IPS DF 6.9 (cell line): Measurements from ENCODE around the gene GALNT17.
"Not testable (repeated sequence)": the region's sequence is repeated elsewhere in the genome, so short reads cannot be mapped to it uniquely, and the experiment has no call there.

Source experiments
- DNase-seq: peaks from one replicate; pipeline ENCODE4 v3.0.0-alpha.2; 2013; ENCODE audit warnings: low read depth, low spot score
- H3K27ac ChIP-seq: one replicate; pipeline ENCODE4 v1.5.1; 2013; ENCODE audit warnings: low read length, control low read depth
- H3K27me3 ChIP-seq: 2 replicates; pipeline ENCODE4 v1.6.1; 2013; ENCODE audit warnings: mild to moderate bottlenecking, low read length; ENCODE audit not compliant: control insufficient read depth, insufficient read depth
- H3K36me3 ChIP-seq: 2 replicates; pipeline ENCODE4 v1.6.1; 2013; ENCODE audit warnings: low read length; ENCODE audit not compliant: control insufficient read depth, insufficient read depth
- H3K4me1 ChIP-seq: 2 replicates; pipeline ENCODE4 v1.6.1; 2013; ENCODE audit warnings: low read length; ENCODE audit not compliant: control insufficient read depth, insufficient read depth
- H3K4me3 ChIP-seq: 2 replicates; pipeline ENCODE4 v1.5.1; 2013; ENCODE audit warnings: mild to moderate bottlenecking, low read length
- H3K9me3 ChIP-seq: 2 replicates; pipeline ENCODE4 v1.6.1; 2013; ENCODE audit warnings: low read length, inconsistent platforms; ENCODE audit not compliant: control insufficient read depth, insufficient read depth
- WGBS: extraction: QIAGEN DNeasy Blood & Tissue Kit; methylation state at CpG from one replicate; pipeline ENCODE4 v1.1.7; 2013; ENCODE audit warnings: mixed read lengths, missing lambda C conversion rate; ENCODE audit not compliant: insufficient read length, insufficient coverage; 5-methylcytosine and 5-hydroxymethylcytosine counted together

GALNT17 gene

GRCh38 chr7:71198887-71199286, 66.9 kb downstream of the GALNT17 start:
- H3K4me3 ChIP-seq, result no peak overlapping the region
- no CpG with 5 or more reads among the region's 8 CpGs for WGBS
- no peaks in the 10 kb centered on the region for H3K9me3 ChIP-seq
- no peaks in the 10 kb centered on the region for H3K4me1 ChIP-seq
- no peak for DNase-seq
- no peaks in the 10 kb centered on the region for H3K36me3 ChIP-seq
- H3K27me3 ChIP-seq, result no peaks in the 10 kb centered on the region
- no peak overlapping the region for H3K27ac ChIP-seq

- H3K4me1 ChIP-seq, result no peaks in the 10 kb centered on the region
- no CpG with 5 or more reads among the region's 4 CpGs for WGBS
- no peaks in the 10 kb centered on the region for H3K27me3 ChIP-seq
- no peaks in the 10 kb centered on the region for H3K9me3 ChIP-seq
- no peak overlapping the region for H3K4me3 ChIP-seq
- no peak overlapping the region for H3K27ac ChIP-seq
- no peaks in the 10 kb centered on the region for H3K36me3 ChIP-seq
- no peak for DNase-seq
Measured at GRCh38 chr7:71206184-71206583, 74.2 kb downstream of the GALNT17 start.

GRCh38 chr7:71208881-71209280, 76.9 kb downstream of the GALNT17 start:
- DNase-seq, result no peak
- no peaks in the 10 kb centered on the region for H3K36me3 ChIP-seq
- H3K4me3 ChIP-seq, result no peak overlapping the region
- no peaks in the 10 kb centered on the region for H3K9me3 ChIP-seq
- no CpG with 5 or more reads among the region's 3 CpGs for WGBS
- H3K27me3 ChIP-seq, result no peaks in the 10 kb centered on the region
- H3K27ac ChIP-seq, result no peak overlapping the region
- no peaks in the 10 kb centered on the region for H3K4me1 ChIP-seq

GRCh38 chr7:71209484-71209883, 77.5 kb downstream of the GALNT17 start:
- no CpG with 5 or more reads among the region's 4 CpGs for WGBS

GRCh38 chr7:71210220-71210619, 78.3 kb downstream of the GALNT17 start:
- Histone ChIP-seq H3K9me3 (no peaks in the 10 kb centered on the region), H3K36me3 (no peaks in the 10 kb centered on the region), H3K4me3 (no peak overlapping the region), H3K27me3 (no peaks in the 10 kb centered on the region), H3K27ac (no peak overlapping the region), H3K4me1 (no peaks in the 10 kb centered on the region)
- no CpG with 5 or more reads among the region's 5 CpGs for WGBS
- DNase-seq, result no peak

More at GRCh38 chr7:71209484-71209883, 77.5 kb downstream of the GALNT17 start:
- not testable (repeated sequence) for H3K27ac ChIP-seq, H3K27me3 ChIP-seq, H3K4me3 ChIP-seq, DNase-seq, H3K9me3 ChIP-seq, H3K36me3 ChIP-seq, H3K4me1 ChIP-seq

GRCh38 chr7:71212433-71212832, 80.5 kb downstream of the GALNT17 start:
- not testable (repeated sequence) for H3K4me3 ChIP-seq, H3K36me3 ChIP-seq, H3K9me3 ChIP-seq, H3K4me1 ChIP-seq, H3K27me3 ChIP-seq, H3K27ac ChIP-seq, DNase-seq
- no CpG with 5 or more reads among the region's 4 CpGs for WGBS

GRCh38 chr7:71216211-71216610, 84.3 kb downstream of the GALNT17 start:
- DNase-seq, result no peak
- Histone ChIP-seq H3K27me3 (no peaks in the 10 kb centered on the region), H3K27ac (no peak overlapping the region), H3K9me3 (no peaks in the 10 kb centered on the region; the same call in 1 of the 2 replicates), H3K4me3 (no peak overlapping the region), H3K36me3 (no peaks in the 10 kb centered on the region), H3K4me1 (no peaks in the 10 kb centered on the region)
- 100% methylated on average over 1 of the region's 4 CpGs for WGBS

GRCh38 chr7:71220210-71220695, 88.3 kb downstream of the GALNT17 start:
- no CpG with 5 or more reads among the region's 5 CpGs for WGBS
- H3K36me3 ChIP-seq, result no peaks in the 10 kb centered on the region
- H3K4me3 ChIP-seq, result no peak overlapping the region
- H3K27me3 ChIP-seq, result no peaks in the 10 kb centered on the region
- no peak overlapping the region for H3K27ac ChIP-seq
- no peak for DNase-seq
- H3K9me3 ChIP-seq, result no peaks in the 10 kb centered on the region; the same call in 1 of the 2 replicates
- no peaks in the 10 kb centered on the region for H3K4me1 ChIP-seq

GRCh38 chr7:71221049-71221448, 89.1 kb downstream of the GALNT17 start:
- Histone ChIP-seq H3K4me1 (no peaks in the 10 kb centered on the region), H3K4me3 (no peak overlapping the region), H3K36me3 (no peaks in the 10 kb centered on the region), H3K9me3 (no peaks in the 10 kb centered on the region; the same call in 1 of the 2 replicates), H3K27ac (no peak overlapping the region), H3K27me3 (no peaks in the 10 kb centered on the region)
- DNase-seq, result no peak
- no CpG with 5 or more reads among the region's 1 CpG for WGBS

GRCh38 chr7:71221549-71221948, 89.6 kb downstream of the GALNT17 start:
- DNase-seq, result no peak
- no CpG with 5 or more reads among the region's 3 CpGs for WGBS
- Histone ChIP-seq H3K27me3 (no peaks in the 10 kb centered on the region), H3K4me1 (no peaks in the 10 kb centered on the region), H3K9me3 (no peaks in the 10 kb centered on the region; the same call in 1 of the 2 replicates), H3K27ac (no peak overlapping the region), H3K4me3 (no peak overlapping the region), H3K36me3 (no peaks in the 10 kb centered on the region)

- WGBS, result no CpG with 5 or more reads among the region's 5 CpGs
- H3K4me1 ChIP-seq, result no peaks in the 10 kb centered on the region
- H3K36me3 ChIP-seq, result peaks cover 2% of the 10 kb centered on the region; the same call in 1 of the 2 replicates
- no peaks in the 10 kb centered on the region for H3K9me3 ChIP-seq
- H3K27me3 ChIP-seq, result no peaks in the 10 kb centered on the region
- no peak overlapping the region for H3K27ac ChIP-seq
- H3K4me3 ChIP-seq, result no peak overlapping the region
- no peak for DNase-seq
Measured at GRCh38 chr7:71227126-71227525, 95.2 kb downstream of the GALNT17 start.
